ENCODE results near the gene PTPN12. TPM values are rescaled to one million over a fixed set of nuclear protein-coding genes. Genes with fewer than 3 reads are reported as not detected.

Gene PTPN12
- total RNA-seq, 1 experiment from 2014 or later, result 82.1 TPM

DNA sequence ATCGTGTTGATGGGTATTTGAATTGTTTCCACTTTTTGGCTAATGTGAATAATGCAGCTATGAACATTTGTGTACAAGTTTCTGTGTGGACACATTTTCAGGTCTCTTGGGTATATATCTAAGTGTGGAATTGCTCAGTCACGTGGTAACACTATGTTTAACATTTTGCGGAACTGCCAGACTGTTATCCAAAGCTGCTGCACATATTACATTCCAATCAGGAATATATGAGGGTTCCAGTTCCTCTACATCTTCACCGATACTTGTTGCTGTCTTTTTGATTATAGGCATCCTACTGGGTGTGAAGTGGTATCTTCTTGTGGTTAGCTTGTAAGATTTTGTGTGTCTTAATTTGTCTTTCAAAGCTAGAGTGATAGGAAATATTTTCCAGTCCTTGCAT, 6.8 kb downstream of the PTPN12 start:
- CTCF ChIA-PET, result no interaction called here
- TF ChIP-seq REST (IDR thresholded peaks at IDR 0.05; ENCODE audit: insufficient read depth in 1 of 2, low read depth in 2 of 2, low read length in 1 of 2), result no peak
- TF ChIP-seq TCF7L2 (IDR thresholded peaks at IDR 0.05; ENCODE audit: low read depth, low read length), result no peak
- no peak for TF ChIP-seq SIN3A (IDR thresholded peaks at IDR 0.05; ENCODE audit: borderline replicate concordance, insufficient read depth, low read depth, low read length)
- TF ChIP-seq, protein P1, sequence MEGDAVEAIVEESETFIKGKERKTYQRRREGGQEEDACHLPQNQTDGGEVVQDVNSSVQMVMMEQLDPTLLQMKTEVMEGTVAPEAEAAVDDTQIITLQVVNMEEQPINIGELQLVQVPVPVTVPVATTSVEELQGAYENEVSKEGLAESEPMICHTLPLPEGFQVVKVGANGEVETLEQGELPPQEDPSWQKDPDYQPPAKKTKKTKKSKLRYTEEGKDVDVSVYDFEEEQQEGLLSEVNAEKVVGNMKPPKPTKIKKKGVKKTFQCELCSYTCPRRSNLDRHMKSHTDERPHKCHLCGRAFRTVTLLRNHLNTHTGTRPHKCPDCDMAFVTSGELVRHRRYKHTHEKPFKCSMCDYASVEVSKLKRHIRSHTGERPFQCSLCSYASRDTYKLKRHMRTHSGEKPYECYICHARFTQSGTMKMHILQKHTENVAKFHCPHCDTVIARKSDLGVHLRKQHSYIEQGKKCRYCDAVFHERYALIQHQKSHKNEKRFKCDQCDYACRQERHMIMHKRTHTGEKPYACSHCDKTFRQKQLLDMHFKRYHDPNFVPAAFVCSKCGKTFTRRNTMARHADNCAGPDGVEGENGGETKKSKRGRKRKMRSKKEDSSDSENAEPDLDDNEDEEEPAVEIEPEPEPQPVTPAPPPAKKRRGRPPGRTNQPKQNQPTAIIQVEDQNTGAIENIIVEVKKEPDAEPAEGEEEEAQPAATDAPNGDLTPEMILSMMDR (IDR thresholded peaks at IDR 0.05), result no peak
- no peak for TF ChIP-seq POLR2AphosphoS5 (IDR thresholded peaks at IDR 0.05; ENCODE audit: low read depth, low read length)
- peaks cover 40% of the 10 kb centered on the region for H3K4me1 ChIP-seq (ENCODE audit: control insufficient read depth, insufficient read depth, low read length)

GRCh38 chr7:77544518-77544917, 7.4 kb downstream of the PTPN12 start:
- H3K4me1 ChIP-seq (ENCODE audit: control insufficient read depth, insufficient read depth, low read length), result peaks cover 43% of the 10 kb centered on the region
- no peaks in the 10 kb centered on the region for H3K9me3 ChIP-seq (ENCODE audit: control insufficient read depth, insufficient read depth, low read depth, low read length)
- DNase-seq (ENCODE audit: low read depth, low spot score) (no peak), ATAC-seq (no peak)
- no peak overlapping the region for H3K4me3 ChIP-seq (ENCODE audit: low read depth in 2 of 2, low read length in 2 of 2)
- in situ Hi-C loops (cut with HindIII; ENCODE audit: low pct_unique_long_range_greater_than_20kb, low sequenced_read_pairs) (no loop called here), intact Hi-C loops (cut with micrococcal nuclease; ENCODE audit: unreplicated experiment) (no loop called here)
- TF ChIP-seq SIN3A (IDR thresholded peaks at IDR 0.05; ENCODE audit: borderline replicate concordance, insufficient read depth, low read depth, low read length) (no peak), POLR2AphosphoS5 (IDR thresholded peaks at IDR 0.05; ENCODE audit: low read depth, low read length) (no peak), REST (IDR thresholded peaks at IDR 0.05; ENCODE audit: insufficient read depth in 1 of 2, low read depth in 2 of 2, low read length in 1 of 2) (no peak), TCF7L2 (IDR thresholded peaks at IDR 0.05; ENCODE audit: low read depth, low read length) (no peak)
- TF ChIP-seq, protein P1 (IDR thresholded peaks at IDR 0.05), result no peak
- ChIA-PET POLR2A (no interaction called here), CTCF (no interaction called here)
- no peak overlapping the region for H3K27ac ChIP-seq (ENCODE audit: low read length)
- no peaks in the 10 kb centered on the region; the same call in 1 of the 2 replicates for H3K36me3 ChIP-seq (ENCODE audit: control insufficient read depth, insufficient read depth, low read length)
- H3K27me3 ChIP-seq (ENCODE audit: control insufficient read depth, insufficient read depth, low read length), result no peaks in the 10 kb centered on the region
- BruUV-seq (replicated peaks), result no TSS peak

More for the DNA sequence above, 6.8 kb downstream of the PTPN12 start:
- in situ Hi-C loops (cut with HindIII; ENCODE audit: low pct_unique_long_range_greater_than_20kb, low sequenced_read_pairs), result no loop called here
- Histone ChIP-seq H3K27ac (ENCODE audit: low read length) (no peak overlapping the region), H3K4me3 (ENCODE audit: low read depth in 2 of 2, low read length in 2 of 2) (no peak overlapping the region), H3K9me3 (ENCODE audit: control insufficient read depth, insufficient read depth, low read depth, low read length) (no peaks in the 10 kb centered on the region), H3K36me3 (ENCODE audit: control insufficient read depth, insufficient read depth, low read length) (peaks cover 3% of the 10 kb centered on the region), H3K27me3 (ENCODE audit: control insufficient read depth, insufficient read depth, low read length) (no peaks in the 10 kb centered on the region)
- POLR2A ChIA-PET, result no interaction called here
- DNase-seq (ENCODE audit: low read depth, low spot score), result no peak
- intact Hi-C loops (cut with micrococcal nuclease; ENCODE audit: unreplicated experiment), result no loop called here
- no peak for ATAC-seq
- no TSS peak for BruUV-seq (replicated peaks)

Data from Panc1 (cell line).